SK-N-SH (cell line): ENCODE data around the gene FBN1. TPM values are rescaled to one million over a fixed set of nuclear protein-coding genes. Genes with fewer than 3 reads are reported as not detected.

Experiments used
- CTCF ChIA-PET: fragments of 300-600, 350-600 bp; formaldehyde crosslinking; extraction: SDS; loops from one replicate; lab custom pipeline; 2021; lab: Yijun Ruan, JAX
- POLR2A ChIA-PET: fragments of 350-600 bp; sonication (Branson Sonifier 250); formaldehyde crosslinking; extraction: SDS; loops from one replicate; lab custom pipeline; 2020; ENCODE audit warnings: antibody characterized with exemption, inconsistent platforms; lab: Yijun Ruan, JAX
- DNase-seq: peaks from one replicate; pipeline ENCODE4 v3.0.0; 2012
- H2AFZ ChIP-seq: fragments of 200-600 bp; sonication (generic); 2 replicates; pipeline ENCODE4 v1.8.1; 2016; ENCODE audit warnings: antibody characterized with exemption, mild to moderate bottlenecking, low read depth
- H3F3A ChIP-seq: fragments of 200-600 bp; sonication (generic); replicated peaks from 2 replicates; pipeline ENCODE3; 2016; ENCODE audit warnings: antibody characterized with exemption, mild to moderate bottlenecking; ENCODE audit not compliant: insufficient read depth
- H3K27ac ChIP-seq, 2 experiments: fragments of 200-500 bp in 1 of 2; fragments of 200-600 bp in 1 of 2; sonication (Bioruptor generic) in 1 of 2; sonication (generic), shearing (Covaris generic) in 1 of 2; 2 replicates each; pipeline versions ENCODE4 v1.5.1 to v1.6.1; 2014 to 2016; ENCODE audit warnings: low read depth in 2 of 2, inconsistent platforms in 1 of 2, low read length in 1 of 2, mild to moderate bottlenecking in 1 of 2, mixed read lengths in 1 of 2
- H3K27me3 ChIP-seq: fragments of 200-600 bp; sonication (generic), shearing (Covaris generic); 2 replicates; pipeline ENCODE4 v1.6.1; 2016; ENCODE audit warnings: mixed run types; ENCODE audit not compliant: insufficient read depth
- H3K36me3 ChIP-seq, 2 experiments: fragments of 200-500 bp in 1 of 2; fragments of 200-600 bp in 1 of 2; sonication (Bioruptor generic) in 1 of 2; sonication (generic) in 1 of 2; replicated peaks in 1 of 2; 2 replicates each; pipeline versions ENCODE3 to v1.5.1; 2014 to 2016; ENCODE audit warnings: low read length in 1 of 2, mild to moderate bottlenecking in 1 of 2; ENCODE audit not compliant: insufficient read depth in 2 of 2, control insufficient read depth in 1 of 2
- H3K4me1 ChIP-seq, 2 experiments: fragments of 200-500 bp in 1 of 2; fragments of 200-600 bp in 1 of 2; sonication (Bioruptor generic) in 1 of 2; sonication (generic), shearing (Covaris generic) in 1 of 2; 2 replicates each; pipeline versions ENCODE4 v1.5.1 to v1.6.1; 2014 to 2016; ENCODE audit warnings: low read depth in 1 of 2, low read length in 1 of 2, mixed run types in 1 of 2; ENCODE audit not compliant: insufficient read depth in 2 of 2, control insufficient read depth in 1 of 2
- H3K4me2 ChIP-seq: fragments of 200-600 bp; sonication (generic), shearing (Covaris generic); 2 replicates; pipeline ENCODE4 v1.6.1; 2017; ENCODE audit warnings: mixed run types
- H3K4me3 ChIP-seq, 2 experiments: fragments of 200-500 bp in 1 of 2; fragments of 200-600 bp in 1 of 2; sonication (Bioruptor generic) in 1 of 2; sonication (generic), shearing (Covaris generic) in 1 of 2; 2 replicates each; pipeline versions ENCODE4 v1.5.1 to v1.8.1; 2014 to 2016; ENCODE audit warnings: low read depth in 2 of 2, inconsistent platforms in 1 of 2, low read length in 1 of 2, mild to moderate bottlenecking in 1 of 2, mixed read lengths in 1 of 2, moderate library complexity in 1 of 2
- H3K79me2 ChIP-seq: fragments of 200-600 bp; sonication (generic); 2 replicates; pipeline ENCODE4 v1.8.1; 2017; ENCODE audit warnings: mild to moderate bottlenecking; ENCODE audit not compliant: insufficient read depth
- H3K9ac ChIP-seq: fragments of 200-600 bp; sonication (generic); 2 replicates; pipeline ENCODE4 v1.6.1; 2017; ENCODE audit warnings: mixed run types
- H3K9me2 ChIP-seq: fragments of 200-600 bp; sonication (generic); 2 replicates; pipeline ENCODE4 v1.6.1; 2017; ENCODE audit warnings: mixed run types
- H3K9me3 ChIP-seq: fragments of 200-600 bp; sonication (generic); 2 replicates; pipeline ENCODE4 v1.6.1; 2017; ENCODE audit warnings: mixed run types, mild to moderate bottlenecking, moderate library complexity
- H4K20me1 ChIP-seq: fragments of 200-600 bp; sonication (generic); 2 replicates; pipeline ENCODE4 v1.6.1; 2017; ENCODE audit warnings: mild to moderate bottlenecking, mixed run types; ENCODE audit not compliant: insufficient read depth
- CTCF ChIP-seq: fragments of 200-600 bp; sonication (generic); IDR thresholded peaks from 2 replicates; pipeline ENCODE4 v1.6.1; 2017; ENCODE audit warnings: antibody characterized with exemption, mild to moderate bottlenecking, moderate library complexity
- EP300 ChIP-seq, 2 experiments: IDR thresholded peaks; 2 replicates each; pipeline versions ENCODE4 v1.4.0 to v1.6.1; 2012; ENCODE audit warnings: borderline replicate concordance in 1 of 2, low read depth in 1 of 2, low read length in 1 of 2
- FOXJ3 ChIP-seq: sonication (generic); formaldehyde crosslinking; IDR thresholded peaks from 2 replicates; pipeline ENCODE4 v1.5.1; 2020; ENCODE audit warnings: mild to moderate bottlenecking, missing genetic modification reagents
- GATA2 ChIP-seq: sonication (generic); formaldehyde crosslinking; IDR thresholded peaks from 2 replicates; pipeline ENCODE4 v1.5.0; 2020; ENCODE audit warnings: mild to moderate bottlenecking, missing genetic modification reagents
- MAX ChIP-seq: IDR thresholded peaks from 2 replicates; pipeline ENCODE4 v1.4.0; 2012; ENCODE audit warnings: low read depth
- NFIC ChIP-seq: IDR thresholded peaks from 2 replicates; pipeline ENCODE4 v1.4.0; 2012; ENCODE audit warnings: borderline replicate concordance
- POLR2AphosphoS5 ChIP-seq: IDR thresholded peaks from 2 replicates; pipeline ENCODE4 v1.6.1; 2012; ENCODE audit warnings: low read depth, low read length
- REST ChIP-seq: IDR thresholded peaks from 2 replicates; pipeline ENCODE4 v1.6.1; 2012; ENCODE audit warnings: mild to moderate bottlenecking, low read depth, low read length, moderate library complexity
- RFX5 ChIP-seq: IDR thresholded peaks from 2 replicates; pipeline ENCODE4 v1.6.1; 2012; ENCODE audit warnings: mild to moderate bottlenecking, improper control_type of control experiment, low read length
- RXRA ChIP-seq: IDR thresholded peaks from 2 replicates; pipeline ENCODE4 v1.4.0; 2012; ENCODE audit warnings: low read depth, mild to moderate bottlenecking, borderline replicate concordance
- TCF12 ChIP-seq: IDR thresholded peaks from 2 replicates; pipeline ENCODE4 v1.4.0; 2012
- USF1 ChIP-seq: IDR thresholded peaks from 2 replicates; pipeline ENCODE4 v1.4.0; 2012; ENCODE audit warnings: low read depth, borderline replicate concordance
- YY1 ChIP-seq: IDR thresholded peaks from 2 replicates; pipeline ENCODE4 v1.4.0; 2012; ENCODE audit warnings: low read depth, mild to moderate bottlenecking
- ZBTB33 ChIP-seq: IDR thresholded peaks from 2 replicates; pipeline ENCODE4 v1.4.0; 2012; ENCODE audit warnings: low read depth, borderline replicate concordance
- WGBS: methylation state at CpG from one replicate; pipeline ENCODE4 v1.1.6; 2017; ENCODE audit warnings: low lambda C conversion rate; 5-methylcytosine and 5-hydroxymethylcytosine counted together
- polyA plus RNA-seq, 3 experiments: library from polyadenylated mRNA; depleted of rRNA; stranded (reverse); fragments of >200 nt; gene quantifications; 2 replicates each; pipeline ENCODE4 v1.2.3, GENCODE V29; 2012

The FBN1 gene
- polyA plus RNA-seq, 1 of the 3 experiments (the other 2 are of a cell fraction) = 248 TPM

- no peak for TF ChIP-seq REST
- no peak for TF ChIP-seq GATA2 (CRISPR knock-in tag)
- TF ChIP-seq, all 33 proteins: peak for 0
Measured at GRCh38 chr15:48470096-48470495, 175.4 kb downstream of the FBN1 start (continued).

GRCh38 chr15:48469681-48470080, 175.8 kb downstream of the FBN1 start:
- ChIA-PET CTCF (no interaction called here), POLR2A (no interaction called here)
- Histone ChIP-seq H3K79me2 (peaks cover 19% of the 10 kb centered on the region), H3K9me2 (no peaks in the 10 kb centered on the region), H3K27me3 (no peaks in the 10 kb centered on the region), H3K4me1 (no peaks in the 10 kb centered on the region; a peak in 2 of 4 replicates), H3K4me3 (no peak overlapping the region), H3K9me3 (no peaks in the 10 kb centered on the region), H4K20me1 (no peaks in the 10 kb centered on the region), H3K27ac (no peak overlapping the region), H3K9ac (no peak overlapping the region), H3F3A (peaks cover 36% of the 10 kb centered on the region), H3K4me2 (no peak overlapping the region), H2AFZ (no peak overlapping the region), H3K36me3 (peaks cover 94 to 97% of the 10 kb centered on the region in 2 experiments)
- TF ChIP-seq RFX5 (no peak), YY1 (no peak), ZBTB33 (no peak), EP300 (IDR thresholded peaks at IDR 0.05; ENCODE audit: borderline replicate concordance in 1 of 2, low read depth in 1 of 2, low read length in 1 of 2) (no peak), FOXJ3 (CRISPR knock-in tag) (no peak), USF1 (no peak), CTCF (no peak), RXRA (no peak), POLR2AphosphoS5 (no peak), TCF12 (no peak), GATA2 (CRISPR knock-in tag) (no peak), NFIC (no peak), MAX (no peak), REST (no peak)
- DNase-seq = no peak
- 84% methylated on average over 5 of the region's 5 CpGs for WGBS
